ENCODE data around the gene ECE1. TPM values are rescaled to one million over a fixed set of nuclear protein-coding genes. Genes with fewer than 3 reads are reported as not detected.

ECE1 gene
- total and polyA plus RNA-seq, 7 donors: 12.2 to 24.9 (median 14.6) TPM

DNA sequence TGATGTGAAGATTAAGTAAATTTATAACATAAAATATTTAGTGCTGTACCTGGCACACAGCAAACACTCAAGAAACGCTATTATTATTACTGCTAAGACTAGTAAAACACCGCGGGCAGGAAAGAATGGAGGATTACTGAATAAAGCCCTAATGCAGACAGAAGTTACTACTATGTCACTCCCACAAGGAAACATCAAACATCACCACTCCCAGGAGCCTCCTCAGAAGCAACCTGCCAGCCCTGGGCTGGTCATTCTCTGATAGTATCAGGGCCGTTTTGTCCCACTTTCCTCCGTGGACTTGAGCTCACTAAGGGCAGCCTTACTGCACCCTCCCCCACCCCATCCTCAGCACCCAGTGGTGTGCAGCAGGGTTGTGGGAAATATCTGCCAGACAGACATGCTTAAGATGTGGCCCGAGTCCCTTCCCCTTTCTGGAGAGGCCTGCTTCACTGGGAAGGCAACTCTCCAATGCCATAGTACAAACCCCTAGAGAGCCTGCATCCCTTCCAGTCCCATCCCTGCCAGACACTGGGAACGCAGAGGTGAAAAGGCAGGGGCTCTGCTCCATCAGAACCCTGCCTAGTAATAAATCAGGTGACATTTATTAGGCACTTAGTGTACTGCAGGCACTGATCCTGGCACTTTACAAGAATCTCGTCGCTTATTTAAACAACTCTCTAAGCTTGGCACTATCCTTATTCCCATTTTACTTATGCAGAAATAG is 41.7 kb upstream of the ECE1 start:
- no peak for ATAC-seq

DNA sequence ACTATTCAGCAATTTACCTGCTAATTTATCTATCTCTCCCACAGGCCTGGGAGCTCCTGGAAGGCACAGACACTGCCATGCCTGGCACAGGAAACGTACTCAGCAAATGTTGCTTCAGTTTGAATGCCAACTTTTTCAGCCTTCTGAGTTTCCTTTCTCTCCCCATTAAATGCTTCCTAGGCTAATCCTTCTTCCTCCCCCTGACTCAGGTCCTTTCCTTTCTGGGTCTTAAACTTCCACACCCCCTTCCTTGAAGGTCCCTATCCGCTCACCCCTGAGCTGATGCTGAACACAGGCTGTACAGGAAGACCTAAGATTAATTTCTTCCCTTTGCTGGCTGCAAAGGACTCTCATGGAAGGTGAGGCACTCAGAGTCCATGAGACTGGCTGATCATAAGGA is 40.3 kb upstream of the ECE1 start:
- H3K27ac ChIP-seq: no peak overlapping the region
- H3K4me3 ChIP-seq: no peak overlapping the region
- 79 to 84% (median 83%) methylated on average over 2 of the region's 2 CpGs for WGBS, 3 donors
- H3K9me3 ChIP-seq: no peaks in the 10 kb centered on the region
- no peaks in the 10 kb centered on the region for H3K27me3 ChIP-seq (ENCODE audit: insufficient read depth in 3 of 3, low read length in 2 of 3)
- DNase-seq (no peak), ATAC-seq (no peak)
- intact Hi-C loops (cut with DNase I): no loop called here
- no peaks in the 10 kb centered on the region for H3K36me3 ChIP-seq (ENCODE audit: insufficient read depth in 1 of 2, low read depth in 1 of 2)
- TF ChIP-seq, protein P1, sequence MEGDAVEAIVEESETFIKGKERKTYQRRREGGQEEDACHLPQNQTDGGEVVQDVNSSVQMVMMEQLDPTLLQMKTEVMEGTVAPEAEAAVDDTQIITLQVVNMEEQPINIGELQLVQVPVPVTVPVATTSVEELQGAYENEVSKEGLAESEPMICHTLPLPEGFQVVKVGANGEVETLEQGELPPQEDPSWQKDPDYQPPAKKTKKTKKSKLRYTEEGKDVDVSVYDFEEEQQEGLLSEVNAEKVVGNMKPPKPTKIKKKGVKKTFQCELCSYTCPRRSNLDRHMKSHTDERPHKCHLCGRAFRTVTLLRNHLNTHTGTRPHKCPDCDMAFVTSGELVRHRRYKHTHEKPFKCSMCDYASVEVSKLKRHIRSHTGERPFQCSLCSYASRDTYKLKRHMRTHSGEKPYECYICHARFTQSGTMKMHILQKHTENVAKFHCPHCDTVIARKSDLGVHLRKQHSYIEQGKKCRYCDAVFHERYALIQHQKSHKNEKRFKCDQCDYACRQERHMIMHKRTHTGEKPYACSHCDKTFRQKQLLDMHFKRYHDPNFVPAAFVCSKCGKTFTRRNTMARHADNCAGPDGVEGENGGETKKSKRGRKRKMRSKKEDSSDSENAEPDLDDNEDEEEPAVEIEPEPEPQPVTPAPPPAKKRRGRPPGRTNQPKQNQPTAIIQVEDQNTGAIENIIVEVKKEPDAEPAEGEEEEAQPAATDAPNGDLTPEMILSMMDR (IDR thresholded peaks at IDR 0.05): no peak
- H3K4me1 ChIP-seq: peaks cover 34% of the 10 kb centered on the region

More for the DNA sequence above, 41.7 kb upstream of the ECE1 start:
- Histone ChIP-seq H3K4me3 (no peak overlapping the region), H3K27me3 (ENCODE audit: insufficient read depth in 3 of 3, low read length in 2 of 3) (no peaks in the 10 kb centered on the region), H3K4me1 (peaks cover 37% of the 10 kb centered on the region), H3K27ac (no peak overlapping the region), H3K9me3 (no peaks in the 10 kb centered on the region), H3K36me3 (ENCODE audit: insufficient read depth in 1 of 2, low read depth in 1 of 2) (no peaks in the 10 kb centered on the region)
- intact Hi-C loops (cut with DNase I): no loop called here
- WGBS, 3 donors: 51 to 58% (median 56%) methylated on average over 9 of the region's 9 CpGs
- DNase-seq: no peak
- TF ChIP-seq, protein P1 (IDR thresholded peaks at IDR 0.05): no peak

DNA sequence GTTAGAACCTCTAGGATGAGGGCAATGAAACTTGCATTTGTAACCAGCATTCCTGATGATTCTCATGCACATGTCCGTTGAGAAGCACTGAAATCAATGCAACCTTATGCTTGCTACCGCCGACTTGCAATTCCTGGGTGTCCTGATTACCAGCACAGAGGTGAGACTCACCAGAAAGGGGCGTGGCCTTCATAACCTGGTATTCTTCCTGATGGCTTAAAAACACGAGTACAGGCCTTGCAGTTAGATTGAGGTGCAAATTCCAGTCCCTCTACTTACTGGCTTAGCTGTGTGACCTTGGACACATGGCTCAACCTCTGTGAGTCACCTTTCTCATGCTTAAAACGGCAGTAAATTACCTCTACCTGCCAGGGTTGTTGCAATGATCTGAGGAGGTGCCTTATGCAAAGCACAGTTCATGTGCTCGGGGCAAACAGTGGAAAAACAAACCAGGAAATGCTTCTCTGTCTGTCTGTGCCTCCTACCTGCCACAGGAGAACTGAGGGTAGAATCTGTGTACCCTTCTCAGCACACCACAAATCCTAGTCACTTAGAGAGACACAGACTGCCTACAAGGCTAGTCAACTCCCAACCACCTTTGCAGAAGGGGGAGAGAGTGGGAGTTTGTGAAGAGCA is 39.1 kb upstream of the ECE1 start:
- TF ChIP-seq, protein P1 (IDR thresholded peaks at IDR 0.05): no peak

DNA sequence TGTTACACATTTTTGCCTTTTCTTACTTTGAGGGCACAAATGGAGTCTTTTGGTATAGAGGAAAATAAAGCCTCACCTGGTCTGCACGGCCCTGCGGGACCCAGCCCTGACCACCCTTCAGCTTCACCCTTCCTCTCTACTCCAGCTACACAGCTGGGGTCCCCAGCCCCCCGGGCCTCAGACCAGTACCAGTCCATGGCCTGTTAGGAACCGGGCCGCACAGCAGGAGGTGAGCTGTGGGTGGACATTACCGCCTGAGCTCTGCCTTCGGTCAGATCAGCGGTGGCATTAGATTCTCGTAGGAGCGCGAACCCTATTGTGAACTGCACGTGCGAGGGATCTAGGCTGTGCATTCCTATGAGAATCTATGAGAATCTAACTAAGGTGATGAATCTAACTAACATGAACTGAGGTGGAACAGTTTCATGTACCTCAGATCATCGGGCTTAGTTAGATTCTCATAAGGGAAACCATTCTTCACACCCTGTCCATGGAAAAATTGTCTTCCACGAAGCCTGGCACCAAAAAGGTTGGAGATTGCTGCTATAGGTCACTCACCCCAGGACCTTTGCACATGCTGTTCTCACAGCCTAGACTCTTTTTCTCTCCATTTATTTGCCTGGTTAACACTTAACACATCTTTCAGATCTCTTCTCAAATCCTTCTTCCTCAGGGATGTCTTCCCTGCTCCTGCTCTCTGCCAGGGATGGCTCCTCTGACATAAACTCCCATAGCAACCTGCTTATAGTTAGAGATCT is 37.5 kb upstream of the ECE1 start:
- Histone ChIP-seq H3K9me3 (no peaks in the 10 kb centered on the region), H3K36me3 (ENCODE audit: insufficient read depth in 1 of 2, low read depth in 1 of 2) (no peaks in the 10 kb centered on the region), H3K27ac (peak overlapping the region; percentile 30), H3K4me1 (peaks cover 27% of the 10 kb centered on the region), H3K4me3 (no peak overlapping the region), H3K27me3 (ENCODE audit: insufficient read depth in 3 of 3, low read length in 2 of 3) (no peaks in the 10 kb centered on the region)
- DNase-seq (no peak), ATAC-seq (no peak)
- WGBS, 3 donors: 90 to 96% (median 92%) methylated on average over 15 of the region's 15 CpGs
- intact Hi-C loops (cut with DNase I): loop anchor here in 1 of 2 donors (2.0 kb wide), 1 partner anchor 31 kb away; no protein-coding TSS in a partner anchor
- TF ChIP-seq, protein P1 (IDR thresholded peaks at IDR 0.05): no peak

More for the DNA sequence above, 39.1 kb upstream of the ECE1 start:
- Histone ChIP-seq H3K27me3 (ENCODE audit: insufficient read depth in 3 of 3, low read length in 2 of 3) (no peaks in the 10 kb centered on the region), H3K36me3 (ENCODE audit: insufficient read depth in 1 of 2, low read depth in 1 of 2) (no peaks in the 10 kb centered on the region), H3K4me1 (peaks cover 36% of the 10 kb centered on the region), H3K9me3 (no peaks in the 10 kb centered on the region), H3K27ac (no peak overlapping the region), H3K4me3 (no peak overlapping the region)
- DNase-seq: no peak
- intact Hi-C loops (cut with DNase I): loop anchor here in 1 of 2 donors (2.0 kb wide), 1 partner anchor 29 kb away; no protein-coding TSS in a partner anchor
- 78 to 87% (median 83%) methylated on average over 7 of the region's 7 CpGs for WGBS, 3 donors
- ATAC-seq: no peak
